ENCODE data around the gene ARHGEF7.

ARHGEF7 gene

DNA sequence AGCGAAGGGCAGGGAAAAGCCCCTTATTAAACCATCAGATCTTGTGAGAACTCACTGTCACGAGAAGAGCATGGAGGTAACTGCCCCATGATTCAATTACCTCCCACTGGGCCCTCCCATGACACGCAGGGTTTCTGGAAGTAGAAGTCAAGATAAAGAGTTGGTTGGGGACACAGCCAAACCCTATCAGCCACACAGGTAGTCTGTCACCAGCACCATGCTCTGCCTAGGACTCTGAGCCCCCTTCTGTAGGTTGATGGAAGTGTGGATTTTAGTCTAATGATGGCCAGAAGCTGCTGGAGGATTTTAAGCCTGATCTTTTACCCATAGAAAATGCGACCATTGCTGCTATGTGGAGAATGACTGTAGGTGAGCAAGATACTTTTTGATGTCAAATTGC lies 60.8 kb downstream of the ARHGEF7 start:
- Histone ChIP-seq H3K9ac (ENCODE audit: low read length in 5 of 5) (no peak overlapping the region), H3K27ac (ENCODE audit: low read depth, low read length) (no peak overlapping the region), H3K27me3 (ENCODE audit: control insufficient read depth in 5 of 5, insufficient read depth in 4 of 5, low read length in 5 of 5) (no peaks in the 10 kb centered on the region), H3K4me3 (ENCODE audit: low read depth in 1 of 5, low read length in 5 of 5) (no peak overlapping the region), H3K4me1 (ENCODE audit: control insufficient read depth in 5 of 5, insufficient read depth in 5 of 5, low read length in 5 of 5) (peaks cover 10 to 67% (median 57%) of the 10 kb centered on the region in 5 donors), H3K9me3 (ENCODE audit: control insufficient read depth in 5 of 5, low read length in 5 of 5) (no peaks in the 10 kb centered on the region), H3K36me3 (ENCODE audit: control insufficient read depth in 5 of 5, insufficient read depth in 5 of 5, low read length in 5 of 5) (peaks cover 0 to 15% (median 9%) of the 10 kb centered on the region in 5 donors)

DNA sequence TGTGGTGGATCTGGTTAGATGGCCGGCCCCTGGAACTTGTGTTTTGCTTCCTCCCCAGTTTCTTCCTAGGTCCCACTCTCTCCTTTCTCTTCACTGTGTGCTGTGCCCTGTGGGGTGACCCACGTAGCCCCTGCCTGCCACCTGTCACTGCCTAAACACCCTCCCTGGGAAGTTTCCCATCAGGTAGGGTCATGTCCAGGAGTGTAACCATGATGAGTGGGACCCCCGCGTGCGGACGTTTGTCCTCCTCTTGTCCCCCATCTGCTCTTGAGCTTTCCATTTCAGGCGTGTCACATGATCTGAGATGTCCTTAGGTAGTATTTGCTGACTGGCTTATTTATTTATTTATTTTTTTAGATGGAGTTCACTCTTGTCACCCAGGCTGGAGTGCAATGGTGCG lies 61.3 kb downstream of the ARHGEF7 start:
- Histone ChIP-seq H3K27me3 (ENCODE audit: control insufficient read depth in 5 of 5, insufficient read depth in 4 of 5, low read length in 5 of 5) (no peaks in the 10 kb centered on the region), H3K36me3 (ENCODE audit: control insufficient read depth in 5 of 5, insufficient read depth in 5 of 5, low read length in 5 of 5) (peaks cover 0 to 15% (median 9%) of the 10 kb centered on the region in 5 donors), H3K9ac (ENCODE audit: low read length in 5 of 5) (no peak overlapping the region), H3K4me3 (ENCODE audit: low read depth in 1 of 5, low read length in 5 of 5) (no peak overlapping the region), H3K9me3 (ENCODE audit: control insufficient read depth in 5 of 5, low read length in 5 of 5) (no peaks in the 10 kb centered on the region), H3K4me1 (ENCODE audit: control insufficient read depth in 5 of 5, insufficient read depth in 5 of 5, low read length in 5 of 5) (peaks cover 10 to 64% (median 57%) of the 10 kb centered on the region in 5 donors), H3K27ac (ENCODE audit: low read depth, low read length) (peak overlapping the region; percentile 81)

DNA sequence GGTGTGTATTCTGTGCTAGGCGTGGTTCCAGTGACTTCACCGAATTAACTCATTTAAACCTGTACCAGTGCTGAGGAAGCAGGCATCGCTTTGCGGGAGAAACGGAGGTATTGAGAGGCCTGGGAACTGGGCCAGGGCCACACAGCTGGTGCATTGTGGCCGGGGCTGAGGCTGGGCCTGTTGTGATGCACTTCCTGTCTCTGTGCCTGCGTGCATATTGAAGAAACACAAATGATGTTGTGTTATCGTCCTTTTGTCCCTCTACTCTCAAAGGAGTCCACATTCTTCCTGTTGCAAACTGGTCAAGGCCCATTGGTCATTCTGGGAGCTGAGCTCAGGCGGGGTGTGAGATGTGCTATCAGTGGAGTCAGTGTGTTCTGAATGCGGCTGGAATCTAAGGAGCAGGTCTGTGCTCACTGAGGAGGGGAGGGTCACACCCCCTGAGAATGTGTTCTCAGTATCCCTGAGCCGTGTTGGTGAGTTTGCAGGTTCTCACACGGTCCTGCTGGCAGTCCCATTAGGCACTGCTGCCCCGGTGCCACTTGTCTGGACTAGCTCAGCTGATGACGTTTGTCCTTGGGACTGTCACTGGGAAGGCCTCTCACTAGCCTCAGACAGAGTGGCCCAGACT lies 62.1 kb downstream of the ARHGEF7 start:
- Histone ChIP-seq H3K9me3 (ENCODE audit: control insufficient read depth in 5 of 5, low read length in 5 of 5) (no peaks in the 10 kb centered on the region), H3K9ac (ENCODE audit: low read length in 5 of 5) (no peak overlapping the region), H3K27ac (ENCODE audit: low read depth, low read length) (peak overlapping the region; percentile 81), H3K4me1 (ENCODE audit: control insufficient read depth in 5 of 5, insufficient read depth in 5 of 5, low read length in 5 of 5) (peaks cover 10 to 57% (median 52%) of the 10 kb centered on the region in 5 donors), H3K4me3 (ENCODE audit: low read depth in 1 of 5, low read length in 5 of 5) (peak overlapping the region in 2 of 5 donors; percentile 13 to 36), H3K27me3 (ENCODE audit: control insufficient read depth in 5 of 5, insufficient read depth in 4 of 5, low read length in 5 of 5) (no peaks in the 10 kb centered on the region), H3K36me3 (ENCODE audit: control insufficient read depth in 5 of 5, insufficient read depth in 5 of 5, low read length in 5 of 5) (peaks cover 0 to 15% (median 9%) of the 10 kb centered on the region in 5 donors)

DNA sequence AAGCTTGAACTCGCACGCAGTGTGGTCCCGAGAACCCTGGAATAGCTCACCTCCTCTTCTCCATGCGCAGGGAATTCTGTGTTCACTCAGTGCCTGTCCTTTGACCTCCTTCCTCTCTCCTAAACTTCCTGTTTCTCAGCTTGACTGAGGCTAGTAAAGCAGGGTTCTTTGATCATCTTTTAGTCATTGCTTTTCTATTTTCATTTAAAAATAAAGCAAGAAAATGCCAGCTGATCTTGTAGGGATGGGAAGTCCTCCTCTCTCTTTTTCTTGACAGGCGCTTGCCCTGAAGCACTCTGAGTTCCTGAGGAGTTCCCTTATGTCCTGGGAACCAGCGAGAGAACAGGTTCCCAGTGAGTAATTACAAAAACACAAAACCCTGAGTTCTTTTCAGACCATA lies 62.8 kb downstream of the ARHGEF7 start:
- H3K4me1 ChIP-seq (ENCODE audit: control insufficient read depth in 5 of 5, insufficient read depth in 5 of 5, low read length in 5 of 5) = peaks cover 10 to 56% (median 45%) of the 10 kb centered on the region in 5 donors
- H3K36me3 ChIP-seq (ENCODE audit: control insufficient read depth in 5 of 5, insufficient read depth in 5 of 5, low read length in 5 of 5) = peaks cover 0 to 14% (median 11%) of the 10 kb centered on the region in 5 donors
- H3K4me3 ChIP-seq (ENCODE audit: low read depth in 1 of 5, low read length in 5 of 5) = no peak overlapping the region
- no peaks in the 10 kb centered on the region for H3K9me3 ChIP-seq (ENCODE audit: control insufficient read depth in 5 of 5, low read length in 5 of 5)
- H3K27me3 ChIP-seq (ENCODE audit: control insufficient read depth in 5 of 5, insufficient read depth in 4 of 5, low read length in 5 of 5) = no peaks in the 10 kb centered on the region
- peak overlapping the region in 1 of 5 donors; percentile 6 for H3K9ac ChIP-seq (ENCODE audit: low read length in 5 of 5)
- peak overlapping the region; percentile 81 for H3K27ac ChIP-seq (ENCODE audit: low read depth, low read length)

DNA sequence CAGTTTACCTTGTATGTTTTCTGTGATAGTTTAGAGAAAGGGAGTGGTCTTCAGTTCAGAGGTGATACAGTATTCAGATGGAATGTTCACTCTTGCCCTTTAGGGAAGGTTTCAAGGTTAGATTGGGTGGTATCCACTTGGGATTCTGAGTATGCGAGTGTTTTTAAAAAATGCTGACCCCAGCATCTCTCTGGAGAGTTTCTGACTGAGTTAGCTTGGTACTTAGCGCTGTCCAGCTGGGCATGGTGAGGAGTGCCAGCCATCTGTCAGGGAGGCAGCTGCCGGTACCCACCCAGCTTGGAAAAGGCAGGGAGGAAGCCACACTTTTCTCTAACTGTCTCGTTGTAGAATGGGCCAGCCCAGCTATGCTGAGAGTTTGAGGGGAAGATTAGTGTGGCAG lies 63.3 kb downstream of the ARHGEF7 start:
- H3K27me3 ChIP-seq (ENCODE audit: control insufficient read depth in 5 of 5, insufficient read depth in 4 of 5, low read length in 5 of 5) = no peaks in the 10 kb centered on the region
- H3K27ac ChIP-seq (ENCODE audit: low read depth, low read length) = peak overlapping the region; percentile 81
- H3K4me1 ChIP-seq (ENCODE audit: control insufficient read depth in 5 of 5, insufficient read depth in 5 of 5, low read length in 5 of 5) = peaks cover 10 to 53% (median 40%) of the 10 kb centered on the region in 5 donors
- peaks cover 0 to 11% (median 9%) of the 10 kb centered on the region in 5 donors for H3K36me3 ChIP-seq (ENCODE audit: control insufficient read depth in 5 of 5, insufficient read depth in 5 of 5, low read length in 5 of 5)
- no peaks in the 10 kb centered on the region for H3K9me3 ChIP-seq (ENCODE audit: control insufficient read depth in 5 of 5, low read length in 5 of 5)
- H3K9ac ChIP-seq (ENCODE audit: low read length in 5 of 5) = peak overlapping the region in 1 of 5 donors; percentile 6
- no peak overlapping the region for H3K4me3 ChIP-seq (ENCODE audit: low read depth in 1 of 5, low read length in 5 of 5)

DNA sequence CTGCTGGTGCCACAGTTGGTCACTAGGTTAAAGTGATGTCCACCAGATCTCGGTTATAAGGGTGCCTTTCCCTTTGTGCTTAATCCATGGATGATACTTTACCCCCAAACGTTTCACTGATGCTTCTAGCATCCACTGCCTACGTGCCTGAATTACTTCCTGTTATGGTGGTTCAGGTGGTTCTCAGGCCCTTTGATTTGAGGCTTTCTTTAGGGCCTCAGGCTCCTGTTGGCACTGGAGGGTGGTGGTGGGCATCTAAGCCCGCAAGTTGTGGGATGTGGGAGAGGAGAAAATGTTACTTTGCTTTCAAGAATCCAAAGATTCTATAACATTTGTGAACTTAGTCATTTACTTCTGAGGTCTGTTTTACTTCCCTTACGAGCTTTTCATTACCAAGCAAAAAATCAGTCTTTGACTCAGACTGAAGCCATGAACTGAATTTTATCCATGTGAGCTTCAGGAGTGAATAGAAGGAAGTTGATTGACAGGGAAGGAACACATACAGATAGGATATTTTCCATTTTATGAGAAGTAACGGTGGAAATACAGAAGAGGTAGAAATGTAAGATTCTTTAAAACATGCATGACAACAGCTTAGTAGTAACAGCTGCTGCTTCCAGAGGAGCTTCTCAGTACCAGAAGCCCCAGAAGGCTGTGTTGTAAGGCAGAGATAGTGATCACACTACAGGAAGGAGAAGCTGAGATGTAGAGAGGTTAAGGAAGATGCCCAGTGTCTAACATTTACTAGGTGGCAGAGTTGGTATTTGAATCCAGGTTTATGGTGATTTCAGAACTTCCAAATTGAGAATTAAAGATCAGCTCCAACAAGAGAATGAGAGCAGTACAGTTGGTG lies 65.0 kb downstream of the ARHGEF7 start:
- H3K9me3 ChIP-seq (ENCODE audit: control insufficient read depth in 5 of 5, low read length in 5 of 5) = no peaks in the 10 kb centered on the region
- H3K9ac ChIP-seq (ENCODE audit: low read length in 5 of 5) = no peak overlapping the region
- no peaks in the 10 kb centered on the region for H3K27me3 ChIP-seq (ENCODE audit: control insufficient read depth in 5 of 5, insufficient read depth in 4 of 5, low read length in 5 of 5)
- no peak overlapping the region for H3K4me3 ChIP-seq (ENCODE audit: low read depth in 1 of 5, low read length in 5 of 5)
- H3K4me1 ChIP-seq (ENCODE audit: control insufficient read depth in 5 of 5, insufficient read depth in 5 of 5, low read length in 5 of 5) = peaks cover 19 to 55% (median 43%) of the 10 kb centered on the region in 5 donors
- H3K27ac ChIP-seq (ENCODE audit: low read depth, low read length) = no peak overlapping the region
- H3K36me3 ChIP-seq (ENCODE audit: control insufficient read depth in 5 of 5, insufficient read depth in 5 of 5, low read length in 5 of 5) = peaks cover 0 to 11% (median 6%) of the 10 kb centered on the region in 5 donors

DNA sequence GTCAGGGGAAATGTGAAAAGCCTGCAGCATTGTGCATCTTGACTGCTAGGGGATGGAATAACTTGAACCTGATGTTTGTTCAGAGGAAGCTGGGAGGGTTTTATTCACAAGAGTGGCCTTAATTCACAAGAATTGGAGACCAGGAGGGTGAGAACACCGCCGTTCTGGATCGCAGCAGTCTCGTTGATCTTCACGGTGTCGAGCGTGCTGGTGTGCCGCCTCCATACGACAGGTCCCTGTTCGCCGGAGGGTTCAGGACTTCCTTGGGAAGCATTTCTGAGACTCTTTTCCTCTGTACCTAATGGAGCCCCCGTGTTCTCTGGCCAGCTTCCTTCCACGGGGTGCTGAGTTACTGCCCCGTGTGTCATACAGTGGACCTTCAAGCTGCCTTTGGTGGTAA lies 66.9 kb downstream of the ARHGEF7 start:
- H3K4me1 ChIP-seq (ENCODE audit: control insufficient read depth in 5 of 5, insufficient read depth in 5 of 5, low read length in 5 of 5) = peaks cover 28 to 57% (median 50%) of the 10 kb centered on the region in 5 donors
- no peaks in the 10 kb centered on the region for H3K9me3 ChIP-seq (ENCODE audit: control insufficient read depth in 5 of 5, low read length in 5 of 5)
- H3K27me3 ChIP-seq (ENCODE audit: control insufficient read depth in 5 of 5, insufficient read depth in 4 of 5, low read length in 5 of 5) = no peaks in the 10 kb centered on the region

DNA sequence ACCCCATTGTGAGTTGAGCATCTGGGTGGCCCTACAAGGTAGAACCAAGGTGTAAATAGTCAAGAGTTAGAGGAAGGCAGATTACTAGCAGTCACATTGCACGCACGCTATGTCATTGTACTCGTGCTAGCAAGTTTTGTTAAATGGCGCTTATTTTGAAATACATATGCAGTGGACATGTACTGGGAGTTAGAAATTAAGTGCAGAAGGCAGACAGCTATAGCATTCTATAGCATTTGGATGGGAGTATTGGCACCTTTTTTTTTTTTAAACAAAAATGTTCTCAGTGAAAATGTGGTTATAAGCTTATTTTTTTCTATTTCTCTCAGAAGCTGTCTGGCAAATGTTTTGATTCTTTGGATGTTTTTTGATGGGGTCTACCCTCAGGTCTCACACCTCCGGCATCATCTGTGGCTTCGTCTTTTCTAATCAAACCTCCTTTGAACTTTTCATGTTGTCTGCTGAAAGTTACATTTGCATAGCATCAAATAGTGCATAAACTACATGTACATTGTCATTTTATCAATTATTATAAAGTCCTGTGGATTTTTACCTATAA lies 68.1 kb downstream of the ARHGEF7 start:
- H3K9ac ChIP-seq (ENCODE audit: low read length in 5 of 5) = no peak overlapping the region
- no peak overlapping the region for H3K4me3 ChIP-seq (ENCODE audit: low read depth in 1 of 5, low read length in 5 of 5)
- H3K27ac ChIP-seq (ENCODE audit: low read depth, low read length) = no peak overlapping the region
- peaks cover 0 to 2% (median 0%) of the 10 kb centered on the region in 5 donors for H3K36me3 ChIP-seq (ENCODE audit: control insufficient read depth in 5 of 5, insufficient read depth in 5 of 5, low read length in 5 of 5)
- peaks cover 26 to 57% (median 50%) of the 10 kb centered on the region in 5 donors for H3K4me1 ChIP-seq (ENCODE audit: control insufficient read depth in 5 of 5, insufficient read depth in 5 of 5, low read length in 5 of 5)
- H3K27me3 ChIP-seq (ENCODE audit: control insufficient read depth in 5 of 5, insufficient read depth in 4 of 5, low read length in 5 of 5) = no peaks in the 10 kb centered on the region
- H3K9me3 ChIP-seq (ENCODE audit: control insufficient read depth in 5 of 5, low read length in 5 of 5) = no peaks in the 10 kb centered on the region

More for the DNA sequence above, 66.9 kb downstream of the ARHGEF7 start:
- Histone ChIP-seq H3K9ac (ENCODE audit: low read length in 5 of 5) (no peak overlapping the region), H3K36me3 (ENCODE audit: control insufficient read depth in 5 of 5, insufficient read depth in 5 of 5, low read length in 5 of 5) (peaks cover 0 to 6% (median 3%) of the 10 kb centered on the region in 5 donors), H3K4me3 (ENCODE audit: low read depth in 1 of 5, low read length in 5 of 5) (no peak overlapping the region), H3K27ac (ENCODE audit: low read depth, low read length) (no peak overlapping the region)

DNA sequence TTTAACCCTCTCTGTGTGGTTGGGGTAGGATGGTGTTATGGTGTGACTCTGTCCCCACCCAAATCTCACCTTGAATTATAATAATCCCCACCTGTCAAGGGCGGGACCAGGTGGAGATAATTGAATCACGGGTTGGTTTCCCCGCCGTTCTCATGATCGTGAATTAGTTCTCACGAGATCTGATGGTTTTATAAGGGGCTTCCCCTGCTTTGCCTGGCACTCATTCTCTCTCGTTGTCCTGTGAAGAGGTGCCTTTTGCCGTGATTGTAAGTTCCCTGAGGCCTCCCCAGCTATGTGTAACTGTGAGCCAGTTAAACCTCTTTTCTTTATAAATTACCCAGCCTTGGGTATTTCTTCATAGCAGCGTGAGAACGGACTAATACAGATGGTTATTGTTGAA lies 68.8 kb downstream of the ARHGEF7 start:
- H3K9ac ChIP-seq (ENCODE audit: low read length in 5 of 5) = peak overlapping the region in 1 of 5 donors; percentile 28
- H3K4me3 ChIP-seq (ENCODE audit: low read depth in 1 of 5, low read length in 5 of 5) = no peak overlapping the region
- no peaks in the 10 kb centered on the region for H3K9me3 ChIP-seq (ENCODE audit: control insufficient read depth in 5 of 5, low read length in 5 of 5)
- H3K36me3 ChIP-seq (ENCODE audit: control insufficient read depth in 5 of 5, insufficient read depth in 5 of 5, low read length in 5 of 5) = peaks cover 0 to 2% (median 0%) of the 10 kb centered on the region in 5 donors
- H3K27ac ChIP-seq (ENCODE audit: low read depth, low read length) = peak overlapping the region; percentile 64
- peaks cover 25 to 57% (median 52%) of the 10 kb centered on the region in 5 donors for H3K4me1 ChIP-seq (ENCODE audit: control insufficient read depth in 5 of 5, insufficient read depth in 5 of 5, low read length in 5 of 5)
- H3K27me3 ChIP-seq (ENCODE audit: control insufficient read depth in 5 of 5, insufficient read depth in 4 of 5, low read length in 5 of 5) = no peaks in the 10 kb centered on the region

All from subcutaneous abdominal adipose tissue (tissue), 5 donors.